HL-60/S4 treated with retinoic acid at 250 ng/mL for 4 days and 3 days (cell line): Measurements from ENCODE around the gene SUSD4.

Source experiments
- in situ Hi-C: fragments of 300-500 bp; cut with MboI; formaldehyde crosslinking; loops from 2 replicates; pipeline ENCODE4 v1.7.0; 2022; ENCODE audit warnings: low sequenced_read_pairs

The SUSD4 gene

GRCh38 chr1:223231581-223231980 is 132.4 kb downstream of the SUSD4 start:
- in situ Hi-C loops: no loop called here

- in situ Hi-C loops: no loop called here
These were observed 132.9 kb downstream of the SUSD4 start for GRCh38 chr1:223231011-223231572.

GRCh38 chr1:223230161-223230881 is 133.7 kb downstream of the SUSD4 start:
- in situ Hi-C loops: no loop called here

GRCh38 chr1:223229756-223230155 is 134.2 kb downstream of the SUSD4 start:
- in situ Hi-C loops: no loop called here

GRCh38 chr1:223228931-223229528 is 134.9 kb downstream of the SUSD4 start:
- in situ Hi-C loops: no loop called here

GRCh38 chr1:223228201-223228600 is 135.8 kb downstream of the SUSD4 start:
- in situ Hi-C loops: no loop called here

GRCh38 chr1:223227486-223228196 is 136.3 kb downstream of the SUSD4 start:
- in situ Hi-C loops: no loop called here

GRCh38 chr1:223227031-223227430 is 136.9 kb downstream of the SUSD4 start:
- in situ Hi-C loops: no loop called here

- in situ Hi-C loops: no loop called here
These were observed 137.7 kb downstream of the SUSD4 start for GRCh38 chr1:223226271-223226670.

- in situ Hi-C loops: no loop called here
These were observed 138.5 kb downstream of the SUSD4 start for GRCh38 chr1:223225481-223225880.

- in situ Hi-C loops: no loop called here
These were observed 138.9 kb downstream of the SUSD4 start for GRCh38 chr1:223225061-223225460.

- in situ Hi-C loops: no loop called here
These were observed 139.5 kb downstream of the SUSD4 start for GRCh38 chr1:223224465-223224864.

GRCh38 chr1:223223091-223223995 is 140.6 kb downstream of the SUSD4 start:
- in situ Hi-C loops: no loop called here

- in situ Hi-C loops: no loop called here
These were observed 141.6 kb downstream of the SUSD4 start for GRCh38 chr1:223222377-223222776.

GRCh38 chr1:223221686-223222085 is 142.3 kb downstream of the SUSD4 start:
- in situ Hi-C loops: no loop called here

GRCh38 chr1:223219846-223220610 is 143.9 kb downstream of the SUSD4 start:
- in situ Hi-C loops: no loop called here

- in situ Hi-C loops: no loop called here
These were observed 144.7 kb downstream of the SUSD4 start for GRCh38 chr1:223219318-223219635.

- in situ Hi-C loops: no loop called here
These were observed 146.2 kb downstream of the SUSD4 start for GRCh38 chr1:223217781-223218180.

GRCh38 chr1:223216531-223217205 is 147.3 kb downstream of the SUSD4 start:
- in situ Hi-C loops: no loop called here

- in situ Hi-C loops: no loop called here
These were observed 147.9 kb downstream of the SUSD4 start for GRCh38 chr1:223216074-223216473.
